Urothelium cell line (cell line): ENCODE results near the gene SLC25A26.

Source experiments
- DNase-seq: peaks from one replicate; pipeline ENCODE4 v3.0.0; 2011; ENCODE audit warnings: low spot score, mixed read lengths
- FAIRE-seq: peaks from 2 replicates; lab custom pipeline; 2011; peaks lifted over from hg19 to GRCh38; lab: Jason Lieb, UNC

Gene SLC25A26

DNA sequence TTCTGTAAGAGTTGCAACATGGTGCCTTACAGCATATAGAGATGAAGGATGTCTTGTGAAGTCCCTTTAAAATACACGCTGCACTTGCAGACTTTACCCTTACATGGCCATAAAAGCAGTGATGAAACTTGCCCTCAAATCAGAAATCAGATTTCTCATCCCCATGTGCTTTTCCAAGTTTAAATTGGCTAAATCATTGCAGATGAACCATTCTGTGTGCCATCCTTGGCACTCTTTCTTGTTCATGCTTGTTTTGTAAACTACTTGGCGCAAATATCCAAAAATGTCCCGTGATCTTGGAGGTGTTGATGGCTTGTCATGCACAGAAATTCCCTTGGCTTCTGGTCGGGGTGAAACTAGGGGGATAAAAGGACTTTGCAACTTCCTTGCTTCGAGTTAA lies 144.3 kb downstream of the SLC25A26 start:
- no peak for FAIRE-seq
- DNase-seq = no peak

DNA sequence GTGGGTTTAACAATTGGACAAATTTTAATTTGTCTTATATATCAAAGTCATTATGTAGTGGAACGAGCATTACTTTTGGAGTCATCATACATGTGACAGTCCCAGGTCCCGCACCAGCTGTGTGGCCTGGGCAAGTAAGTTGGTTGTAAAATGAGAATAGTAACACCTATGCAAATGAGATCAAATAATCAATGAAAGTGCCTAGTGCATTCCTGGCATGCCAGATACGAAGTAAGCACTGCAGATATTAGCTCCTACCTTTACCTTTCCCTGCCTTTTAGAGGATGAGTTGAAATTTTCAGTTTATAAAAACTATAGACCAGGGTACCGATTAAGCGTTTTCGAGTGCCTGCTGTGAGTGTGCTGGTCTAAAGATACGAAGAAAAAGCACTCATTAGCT lies 145.9 kb downstream of the SLC25A26 start:
- no peak for FAIRE-seq
- DNase-seq = no peak

DNA sequence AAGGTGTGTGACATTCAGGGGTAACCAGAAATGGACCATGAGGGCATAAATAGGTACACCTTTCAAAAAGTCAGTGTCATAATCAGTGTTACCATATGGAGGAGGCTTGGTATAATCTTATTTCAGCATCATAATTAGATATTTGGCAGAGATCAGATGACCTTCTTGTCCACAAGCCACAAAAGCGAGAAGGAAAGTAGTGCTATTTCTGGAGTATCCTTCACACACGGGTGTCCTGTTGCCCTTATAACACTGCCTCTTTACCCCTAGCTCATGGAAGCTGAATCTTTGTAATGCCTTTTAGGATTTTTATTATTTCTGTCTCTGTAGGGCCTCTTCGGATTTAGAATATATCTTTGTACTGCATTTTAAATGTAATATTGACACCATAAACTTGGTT lies 147.2 kb downstream of the SLC25A26 start:
- FAIRE-seq (no peak), DNase-seq (no peak)

DNA sequence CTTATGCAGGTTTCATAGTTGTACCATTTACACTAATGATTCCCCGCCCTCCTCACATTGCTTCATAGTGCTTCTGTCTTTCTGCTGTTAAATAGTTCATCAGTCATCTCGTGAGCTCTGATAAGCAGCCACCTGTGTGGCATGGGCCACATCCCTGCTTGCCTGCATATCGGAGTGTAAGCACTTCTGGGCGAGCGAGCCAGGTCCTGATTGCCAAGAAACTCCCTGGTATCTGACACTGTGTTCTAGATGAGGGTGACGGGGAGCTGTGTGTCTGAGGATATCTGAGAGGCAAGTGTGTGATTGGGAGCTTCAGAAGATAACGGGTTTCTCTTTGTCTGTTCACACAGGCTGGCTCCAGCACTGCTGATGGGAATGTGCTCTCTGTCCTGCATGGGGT lies 149.4 kb downstream of the SLC25A26 start:
- DNase-seq (no peak), FAIRE-seq (no peak)

DNA sequence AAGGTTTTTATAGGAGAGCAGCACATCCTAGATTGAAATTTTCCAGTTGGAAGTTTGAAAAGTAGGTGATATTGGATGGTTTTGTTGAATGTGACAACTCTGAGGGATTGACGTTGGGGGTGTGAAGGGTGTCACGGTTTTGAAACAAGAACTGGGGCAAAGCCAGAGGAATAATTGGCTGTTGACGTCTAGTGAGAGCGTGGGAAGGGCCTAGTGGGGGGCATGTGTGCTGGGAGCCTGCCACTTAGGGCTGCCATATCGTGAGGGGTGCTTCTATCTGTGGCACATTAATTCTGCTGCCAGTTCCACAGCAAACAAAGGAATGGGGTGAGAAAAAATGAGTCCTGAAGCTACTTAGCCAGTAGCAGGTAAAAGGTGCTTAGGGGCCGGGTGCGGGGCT lies 150.6 kb downstream of the SLC25A26 start:
- FAIRE-seq (no peak), DNase-seq (no peak)

DNA sequence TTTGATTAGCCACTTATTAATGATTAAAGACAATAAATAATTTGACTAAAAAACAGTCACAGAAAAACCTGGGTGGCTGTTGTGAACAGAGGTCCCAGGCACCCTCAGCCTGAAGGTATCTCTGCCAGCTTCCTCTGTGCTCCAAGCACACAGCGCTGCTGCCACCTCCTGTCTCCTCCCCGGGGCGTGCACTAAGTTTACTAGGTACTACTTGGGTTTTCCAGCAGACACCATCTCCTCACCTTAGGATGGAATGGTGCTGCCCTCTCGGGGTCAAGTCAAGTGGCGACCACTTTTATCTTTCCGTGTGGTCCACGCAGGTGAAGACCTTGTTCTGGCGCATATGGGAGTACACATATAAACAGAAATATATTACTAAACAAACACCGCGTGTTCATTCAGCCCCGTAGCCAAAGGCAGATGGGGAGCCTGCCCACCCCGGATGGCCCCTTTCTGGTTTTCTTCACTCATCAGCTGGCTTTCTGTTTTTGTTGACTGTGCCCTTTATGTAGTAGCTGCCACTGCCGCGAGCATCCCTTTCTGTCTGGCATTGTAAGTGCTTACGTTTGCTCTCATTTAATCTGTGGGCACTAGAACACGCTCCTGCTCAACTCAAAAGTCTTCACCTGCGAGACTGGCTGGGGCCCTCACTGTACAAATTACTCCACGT lies 152.0 kb downstream of the SLC25A26 start:
- no peak for FAIRE-seq
- peak; percentile 14 for DNase-seq

DNA sequence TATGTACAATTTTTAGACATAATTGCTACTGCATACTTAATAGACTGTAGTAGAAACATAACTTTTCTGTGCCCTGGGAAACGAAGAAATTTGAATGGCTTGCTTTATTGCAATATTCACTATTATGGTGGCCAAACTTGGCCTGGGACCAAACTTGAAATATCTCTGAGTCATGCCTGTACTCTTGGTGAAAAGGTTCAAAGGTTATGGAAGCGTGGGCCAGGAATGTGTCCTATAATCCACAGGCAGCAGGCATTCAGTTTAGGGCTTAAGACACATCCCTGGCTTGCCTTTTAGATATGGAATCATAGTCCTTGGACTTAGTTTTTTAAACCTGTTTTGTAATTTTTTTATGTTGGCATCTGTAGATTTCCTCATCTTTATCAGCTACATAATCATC lies 155.8 kb downstream of the SLC25A26 start:
- DNase-seq (peak; percentile 57), FAIRE-seq (no peak)

DNA sequence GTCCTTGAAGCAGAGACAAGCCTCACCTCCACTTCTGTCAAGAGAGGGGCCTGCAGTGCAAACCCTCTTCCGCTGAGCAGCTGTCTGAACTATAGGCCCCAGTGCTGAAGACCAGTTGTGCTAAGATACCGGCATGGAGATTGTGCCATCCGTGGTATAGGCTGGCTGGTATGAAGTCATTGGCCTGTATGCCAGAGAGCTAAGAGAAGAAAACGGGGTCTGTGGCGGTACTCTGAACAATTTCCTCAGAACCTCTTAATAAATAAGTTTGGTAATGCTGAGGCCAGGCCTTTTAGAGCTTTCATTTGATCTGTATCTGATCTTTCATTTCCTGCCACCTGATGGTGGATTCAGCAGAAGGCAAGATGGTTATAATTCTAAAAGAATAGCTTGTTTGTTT lies 157.0 kb downstream of the SLC25A26 start:
- FAIRE-seq = no peak

DNA sequence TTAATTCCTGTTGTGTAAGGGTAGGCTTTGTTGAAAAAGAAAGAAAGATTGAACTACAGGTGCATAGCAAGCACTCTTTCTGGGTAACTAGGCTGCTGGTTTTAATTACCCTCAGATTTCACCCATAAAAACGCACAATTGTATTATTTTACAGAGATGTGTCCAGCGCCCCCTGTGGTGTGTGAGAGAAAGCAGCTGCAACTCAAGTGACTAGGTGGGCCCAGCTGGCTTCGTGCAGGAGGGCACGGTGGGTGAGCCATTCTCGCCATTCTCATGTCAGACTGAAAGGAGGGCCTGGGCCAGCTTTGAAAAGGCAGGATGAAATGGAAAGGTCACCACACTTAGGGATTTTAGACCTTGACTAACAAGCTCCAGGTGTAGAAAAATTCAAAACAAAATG lies 157.5 kb downstream of the SLC25A26 start:
- DNase-seq (peak; percentile 18), FAIRE-seq (no peak)

More for the DNA sequence above, 157.0 kb downstream of the SLC25A26 start:
- no peak for DNase-seq

DNA sequence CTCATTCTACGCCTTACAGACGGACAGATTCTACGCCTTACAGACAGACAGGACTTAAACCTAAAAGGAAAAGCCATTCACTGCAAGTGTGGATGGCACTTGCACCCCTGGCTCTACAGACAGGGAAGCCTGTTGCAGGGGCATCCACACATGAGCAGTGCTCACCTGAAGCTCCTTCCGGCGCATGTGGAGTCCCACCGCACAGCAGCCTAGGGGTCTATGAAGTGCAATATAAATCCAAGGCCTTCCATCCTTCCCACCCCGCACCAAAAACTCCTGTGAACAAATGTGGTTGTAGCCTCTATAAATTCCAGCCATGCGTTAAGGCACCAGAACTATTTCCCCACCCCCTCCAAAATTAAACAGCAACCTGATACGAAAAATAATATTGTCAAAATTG lies 158.8 kb downstream of the SLC25A26 start:
- no peak for DNase-seq
- no peak for FAIRE-seq

DNA sequence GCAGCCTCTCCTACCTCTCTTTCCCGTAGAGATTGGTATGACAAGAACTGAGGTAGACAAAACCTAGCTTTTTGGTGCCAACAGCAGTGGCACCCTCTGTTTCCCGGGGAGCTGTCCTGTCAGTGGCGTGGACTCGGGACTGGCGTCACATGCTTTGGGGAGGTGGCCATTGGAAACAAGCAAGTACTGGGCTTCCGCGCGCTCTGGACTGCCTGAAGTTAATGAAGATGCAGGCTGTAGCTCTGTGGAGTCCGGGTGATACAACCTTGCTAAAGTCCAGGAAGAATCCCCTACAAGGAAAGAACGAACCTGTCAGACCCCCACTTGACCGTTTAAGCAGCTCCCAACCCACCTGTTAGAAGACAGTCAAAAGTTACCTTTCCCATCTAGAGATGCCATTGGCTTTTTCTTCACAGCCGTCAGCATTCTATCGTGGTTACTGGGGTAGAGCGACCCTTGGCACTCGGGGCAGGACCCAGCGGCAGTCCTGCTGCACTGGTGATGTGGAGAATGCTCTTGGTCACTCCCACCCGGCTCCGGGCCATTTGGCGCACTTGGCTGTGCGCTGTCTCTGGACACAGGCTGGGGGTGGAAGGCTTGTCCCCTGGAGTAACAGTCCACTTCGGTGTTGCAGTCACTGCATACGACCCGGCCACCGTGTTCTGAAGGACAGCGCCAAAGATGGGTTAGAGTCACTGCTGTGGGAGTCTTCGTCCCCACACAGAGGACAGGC lies 159.6 kb downstream of the SLC25A26 start:
- FAIRE-seq = no peak
- no peak for DNase-seq

DNA sequence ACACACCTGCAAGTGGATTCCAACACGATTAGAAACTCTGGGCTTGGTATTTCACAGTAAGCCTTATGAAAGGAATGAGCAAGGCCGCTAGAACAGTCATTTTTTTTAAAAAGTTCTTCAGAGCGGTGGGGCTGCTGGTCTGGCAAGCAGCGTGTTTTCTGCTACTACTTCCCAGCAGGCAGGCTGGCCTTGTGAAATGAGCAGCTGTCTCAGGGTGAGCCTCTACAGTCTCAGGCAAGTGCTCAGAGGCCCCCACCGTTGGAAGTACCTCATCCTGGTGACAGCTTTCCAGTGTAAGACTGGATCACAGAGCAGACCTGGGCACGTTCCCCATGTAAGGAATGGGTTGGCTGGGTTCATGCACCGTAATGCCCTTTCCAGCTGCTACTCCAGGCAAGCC lies 160.8 kb downstream of the SLC25A26 start:
- FAIRE-seq = no peak
- no peak for DNase-seq

DNA sequence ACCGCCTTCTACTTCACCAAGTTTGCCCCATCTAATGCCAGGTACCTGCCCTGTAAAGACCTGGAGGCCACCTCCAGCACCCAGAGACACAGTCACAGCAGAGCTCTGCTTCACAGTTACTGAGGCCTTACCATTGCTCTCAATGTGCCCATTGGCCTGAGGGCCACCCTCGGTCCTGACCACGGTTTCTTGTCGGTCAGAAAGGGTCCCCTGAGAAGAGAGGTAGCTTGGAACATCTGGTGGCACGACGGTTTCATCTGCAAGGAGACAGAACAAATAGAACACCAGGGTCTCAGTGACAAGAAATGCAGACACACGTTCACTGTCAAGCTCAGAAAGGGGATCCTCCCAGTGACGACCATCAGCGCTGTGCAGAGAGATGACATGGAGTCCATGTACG lies 161.3 kb downstream of the SLC25A26 start:
- DNase-seq = no peak
- FAIRE-seq = no peak

DNA sequence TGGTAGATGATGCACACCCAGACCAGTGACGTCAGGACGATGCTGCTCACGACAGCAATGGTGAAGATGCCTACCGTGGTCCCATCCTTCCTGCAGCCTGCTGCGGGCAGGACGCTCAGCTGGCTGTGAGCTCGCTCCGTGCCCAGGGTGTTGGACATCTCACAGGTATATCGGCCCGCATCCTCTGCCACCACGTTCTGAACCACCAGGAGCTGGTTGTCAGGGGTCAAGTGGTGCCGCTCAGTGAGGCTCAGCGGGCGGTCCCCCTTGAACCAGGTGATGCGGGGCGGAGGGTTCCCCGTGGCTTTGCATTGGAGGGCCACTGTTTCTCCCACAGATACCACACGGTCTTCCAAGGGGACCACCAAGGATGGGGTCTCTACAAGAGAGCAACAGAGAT lies 162.2 kb downstream of the SLC25A26 start:
- DNase-seq (no peak), FAIRE-seq (no peak)

DNA sequence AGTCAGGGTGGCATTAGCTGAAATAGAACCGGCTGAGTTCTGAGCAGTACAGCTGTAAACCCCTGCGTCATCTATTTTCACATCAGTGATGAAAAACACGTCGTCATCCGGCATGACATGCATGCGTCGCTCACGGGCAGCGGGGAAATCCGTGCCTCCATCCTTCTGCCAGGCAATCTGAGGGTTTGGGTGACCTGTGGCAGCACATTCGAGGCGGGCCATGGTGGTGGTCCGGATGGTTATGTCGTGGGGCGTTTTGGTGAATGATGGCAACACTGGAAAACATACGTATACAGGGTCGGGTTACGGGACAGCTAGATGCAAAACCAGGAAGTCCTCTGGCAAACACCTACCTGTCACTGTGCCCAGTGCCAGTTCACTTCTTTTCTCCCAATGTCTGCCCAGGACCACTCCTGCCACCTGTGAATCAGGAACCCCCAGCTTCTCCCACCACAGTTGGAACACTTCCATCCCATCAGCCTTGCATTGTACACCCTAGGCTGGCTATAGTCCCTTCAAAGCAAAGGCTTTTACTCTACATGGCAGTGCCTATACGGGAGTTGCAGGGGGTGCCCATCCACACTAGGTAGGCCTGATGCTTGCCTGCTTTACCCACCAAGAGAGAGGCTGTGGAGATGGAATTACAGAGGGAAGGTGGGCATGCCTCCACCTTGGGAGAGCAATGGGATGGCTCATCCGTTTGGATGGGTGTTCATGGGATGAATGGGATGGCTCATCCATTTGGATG lies 163.4 kb downstream of the SLC25A26 start:
- FAIRE-seq = no peak
- DNase-seq = no peak

DNA sequence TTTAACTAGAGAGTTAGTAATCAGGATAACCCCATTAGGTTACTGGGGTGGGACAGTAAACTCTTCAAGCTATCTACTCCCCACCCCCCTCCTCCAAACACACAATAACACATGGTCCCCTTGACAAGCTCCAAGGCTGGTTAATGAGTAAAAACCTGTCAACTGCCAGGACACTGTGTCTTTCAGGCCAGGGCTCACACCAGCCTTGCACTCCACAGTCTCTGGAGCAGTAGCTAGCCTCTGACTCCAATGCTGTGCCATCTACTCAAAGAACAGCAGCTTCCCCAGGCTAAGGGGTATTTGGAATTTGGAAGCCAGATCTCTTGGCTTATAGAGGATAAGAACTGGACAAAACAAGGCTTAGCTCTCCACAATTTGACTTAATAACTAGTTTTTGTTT lies 164.3 kb downstream of the SLC25A26 start:
- FAIRE-seq = no peak
- DNase-seq = no peak

DNA sequence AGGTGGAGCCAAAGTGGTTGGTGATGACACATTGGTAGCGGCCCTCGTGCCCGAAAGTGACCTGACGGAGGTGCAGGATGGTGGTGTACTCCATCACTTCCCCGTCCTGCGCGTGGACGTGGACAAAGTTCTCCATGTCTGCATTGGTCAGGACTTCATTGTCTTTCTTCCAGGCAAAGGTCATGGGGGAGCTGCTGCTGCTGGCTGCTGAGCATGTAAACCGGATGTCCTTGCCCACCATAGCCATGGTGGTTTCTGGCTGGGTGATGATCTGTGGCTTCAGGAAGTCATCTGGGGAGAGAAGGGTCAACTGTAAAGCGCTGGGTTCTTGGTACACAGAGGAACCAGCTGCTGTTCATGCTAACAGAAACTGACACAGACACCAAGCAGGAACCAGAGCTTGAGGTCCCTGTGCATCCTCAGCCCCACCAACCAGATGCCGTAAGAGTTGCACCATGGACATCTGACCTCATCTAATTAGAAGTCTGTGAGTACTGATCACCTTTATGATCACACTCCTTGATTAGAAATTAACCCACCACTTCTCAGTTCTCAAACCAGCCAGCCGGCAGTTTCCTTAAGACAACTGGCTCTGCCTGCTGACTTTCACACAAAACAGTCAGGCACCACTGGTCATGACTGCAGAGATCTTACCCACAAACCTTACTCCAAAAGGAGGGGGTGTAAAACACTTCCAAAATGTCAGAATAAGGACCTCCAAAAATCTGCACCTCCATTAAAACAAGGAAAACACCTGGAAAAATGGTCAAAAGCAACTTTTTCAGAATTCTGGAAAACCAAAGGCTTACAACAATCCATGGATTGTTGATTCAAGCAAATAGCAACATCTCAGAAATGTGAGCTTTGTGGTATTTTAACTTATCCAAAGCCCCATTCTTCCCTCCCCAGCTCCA lies 165.5 kb downstream of the SLC25A26 start:
- no peak for FAIRE-seq
- no peak for DNase-seq

DNA sequence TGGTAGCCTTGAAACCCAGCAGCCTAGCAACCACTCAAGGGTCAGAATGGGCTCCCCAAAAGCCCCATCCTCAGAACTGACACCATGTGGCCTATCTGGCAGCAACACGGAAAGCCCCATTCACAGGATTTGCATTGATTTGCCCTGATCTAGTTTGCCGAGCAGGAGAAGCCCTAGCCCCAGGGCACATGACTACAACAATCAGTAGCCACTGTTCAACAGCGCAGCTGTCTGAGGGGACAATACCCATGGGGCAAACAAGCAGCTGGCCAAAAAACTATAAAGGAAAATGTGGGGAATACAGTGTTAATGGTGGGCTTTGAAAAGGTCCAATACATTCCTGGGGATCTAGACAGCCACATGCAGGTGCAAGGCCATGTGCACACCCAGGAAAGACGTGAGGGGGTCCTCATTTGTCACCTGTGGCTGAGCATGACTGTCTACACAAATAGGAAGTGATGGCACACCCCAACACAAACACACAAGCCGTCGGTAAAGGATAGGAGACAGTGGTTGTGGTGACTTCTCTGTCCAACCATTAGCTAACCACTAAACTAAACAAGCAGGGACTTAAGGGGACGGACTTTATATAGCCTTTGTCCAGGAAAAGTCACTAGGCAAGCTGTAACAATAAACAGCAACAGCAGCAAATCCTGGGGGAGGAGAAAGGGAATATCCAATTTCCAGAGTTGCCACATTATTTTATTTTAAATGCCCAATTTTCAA lies 166.3 kb downstream of the SLC25A26 start:
- no peak for FAIRE-seq
- DNase-seq = no peak

DNA sequence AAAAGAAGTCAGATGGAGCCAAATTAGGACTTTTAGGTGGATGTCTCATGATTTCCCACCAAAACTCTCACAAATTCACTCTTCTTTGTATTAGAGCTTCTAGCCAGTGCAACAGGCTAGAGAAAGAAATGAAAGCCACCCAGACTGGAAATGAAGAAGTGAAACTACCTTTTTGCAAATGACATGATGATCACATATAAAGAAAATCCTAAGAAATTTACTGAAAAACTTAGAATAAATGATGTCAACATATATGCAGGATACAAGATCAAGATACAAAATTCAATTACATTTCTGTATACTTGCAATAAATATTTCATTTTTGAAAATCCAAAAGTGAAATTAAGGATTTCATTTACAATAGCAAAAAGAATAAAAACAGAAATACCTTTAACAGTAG lies 169.2 kb downstream of the SLC25A26 start:
- DNase-seq (no peak), FAIRE-seq (no peak)

DNA sequence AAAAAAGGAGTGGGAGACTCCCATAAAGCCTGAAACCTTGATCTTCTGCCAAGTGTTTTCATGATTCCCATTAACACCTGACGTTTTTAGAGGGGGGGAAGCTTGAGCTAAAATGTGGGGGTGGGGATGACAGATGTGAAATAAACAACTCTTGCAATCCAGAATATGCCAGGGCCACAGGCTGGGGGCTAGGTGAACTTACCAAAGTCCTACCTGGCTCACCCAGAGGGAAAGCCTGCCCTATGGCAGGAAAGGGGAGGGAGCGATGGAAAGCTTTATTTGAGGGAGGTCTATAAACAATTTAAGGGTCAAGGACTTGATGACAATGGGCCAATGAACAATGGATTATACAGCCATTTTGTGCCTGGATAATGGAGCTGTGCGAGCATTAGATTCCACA lies 171.7 kb downstream of the SLC25A26 start:
- DNase-seq (no peak), FAIRE-seq (no peak)
